ENCODE results near the gene COA7.
"Not testable (repeated sequence)": the region's sequence is repeated elsewhere in the genome, so short reads cannot be mapped to it uniquely, and the experiment has no call there.

Gene COA7

DNA sequence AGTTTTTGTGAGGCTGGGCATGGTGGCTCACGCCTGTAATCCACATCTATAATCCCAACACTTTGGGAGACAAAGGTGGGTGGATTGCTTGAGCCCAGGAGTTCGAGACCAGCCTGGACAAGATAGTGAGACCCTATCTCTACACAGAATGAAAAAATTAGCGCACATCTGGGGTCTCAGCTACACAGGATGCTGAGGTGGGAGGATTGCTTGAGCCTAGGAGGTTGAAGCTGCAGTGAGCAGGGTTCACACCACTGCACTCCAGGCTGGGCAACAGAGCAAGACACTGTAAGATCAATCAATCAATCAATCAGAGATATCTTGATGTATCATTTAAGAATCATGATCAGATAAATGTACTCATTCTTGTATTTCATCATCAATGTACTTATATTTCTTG is 35.2 kb upstream of the COA7 start:
- TF ChIP-seq, protein P1, sequence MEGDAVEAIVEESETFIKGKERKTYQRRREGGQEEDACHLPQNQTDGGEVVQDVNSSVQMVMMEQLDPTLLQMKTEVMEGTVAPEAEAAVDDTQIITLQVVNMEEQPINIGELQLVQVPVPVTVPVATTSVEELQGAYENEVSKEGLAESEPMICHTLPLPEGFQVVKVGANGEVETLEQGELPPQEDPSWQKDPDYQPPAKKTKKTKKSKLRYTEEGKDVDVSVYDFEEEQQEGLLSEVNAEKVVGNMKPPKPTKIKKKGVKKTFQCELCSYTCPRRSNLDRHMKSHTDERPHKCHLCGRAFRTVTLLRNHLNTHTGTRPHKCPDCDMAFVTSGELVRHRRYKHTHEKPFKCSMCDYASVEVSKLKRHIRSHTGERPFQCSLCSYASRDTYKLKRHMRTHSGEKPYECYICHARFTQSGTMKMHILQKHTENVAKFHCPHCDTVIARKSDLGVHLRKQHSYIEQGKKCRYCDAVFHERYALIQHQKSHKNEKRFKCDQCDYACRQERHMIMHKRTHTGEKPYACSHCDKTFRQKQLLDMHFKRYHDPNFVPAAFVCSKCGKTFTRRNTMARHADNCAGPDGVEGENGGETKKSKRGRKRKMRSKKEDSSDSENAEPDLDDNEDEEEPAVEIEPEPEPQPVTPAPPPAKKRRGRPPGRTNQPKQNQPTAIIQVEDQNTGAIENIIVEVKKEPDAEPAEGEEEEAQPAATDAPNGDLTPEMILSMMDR (IDR thresholded peaks at IDR 0.05; ENCODE audit: extremely low read depth, missing control alignments) = no peak
- no peak for DNase-seq (ENCODE audit: low spot score)

DNA sequence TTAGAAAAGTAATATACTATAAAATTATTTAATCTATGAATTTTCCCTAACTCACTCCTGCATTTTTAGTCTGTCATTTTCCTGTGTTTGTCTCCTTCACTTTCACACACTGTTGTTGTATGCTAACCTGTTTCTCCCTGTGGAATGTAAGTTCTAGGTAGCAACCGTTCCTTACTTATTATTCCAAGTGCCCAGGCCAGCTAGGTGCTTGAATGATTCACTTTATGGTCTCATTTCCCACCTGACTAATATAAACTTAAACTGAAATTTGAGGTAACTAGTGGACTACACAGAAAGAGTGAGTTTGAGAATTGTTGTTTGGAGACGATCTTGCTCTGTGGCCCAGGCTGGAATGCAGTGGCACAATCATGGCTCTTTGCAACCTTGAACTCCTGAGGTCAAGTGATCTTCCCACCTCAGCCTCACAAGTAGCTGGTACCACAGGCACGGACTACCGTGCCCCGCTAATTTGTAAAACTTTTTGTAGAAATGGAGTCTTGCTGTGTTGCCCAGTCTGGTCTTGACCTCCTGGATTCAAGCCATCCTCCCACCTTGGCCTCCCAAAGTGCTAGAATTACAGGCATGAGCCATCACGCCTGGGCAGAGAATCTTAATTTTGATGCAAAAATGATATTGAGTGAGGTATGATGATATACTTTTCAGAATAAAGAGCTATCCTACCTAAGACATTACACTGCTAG is 30.0 kb upstream of the COA7 start:
- TF ChIP-seq, protein P1 (IDR thresholded peaks at IDR 0.05; ENCODE audit: extremely low read depth, missing control alignments) = no peak

DNA sequence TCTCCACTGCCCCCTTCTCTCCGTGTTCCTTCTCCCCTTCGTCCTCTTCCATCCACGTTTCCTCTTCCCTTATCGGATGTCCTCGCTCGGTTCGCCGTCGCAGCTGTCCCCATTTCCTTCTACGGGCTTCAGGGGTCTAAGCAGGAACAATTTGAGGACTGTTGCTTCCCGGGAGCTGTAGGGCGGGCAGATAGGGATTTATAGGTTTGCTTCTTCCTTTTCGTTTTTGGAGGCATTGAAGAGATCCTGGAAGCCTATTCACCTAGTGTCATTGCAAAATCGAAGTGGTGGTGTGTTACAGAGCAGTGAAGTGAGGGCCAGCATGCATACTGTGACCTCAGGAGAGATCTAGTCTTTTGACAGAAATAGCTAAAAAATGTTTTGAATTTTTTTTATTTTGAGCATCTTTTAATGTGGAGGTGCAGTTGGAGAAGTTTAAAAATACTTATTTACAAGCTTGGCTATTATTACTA is 29.0 kb upstream of the COA7 start:
- TF ChIP-seq, protein P1 (IDR thresholded peaks at IDR 0.05; ENCODE audit: extremely low read depth, missing control alignments) = no peak
- peak; percentile 32 for DNase-seq (ENCODE audit: low spot score)

More for the DNA sequence above, 30.0 kb upstream of the COA7 start:
- no peak for DNase-seq (ENCODE audit: low spot score)

DNA sequence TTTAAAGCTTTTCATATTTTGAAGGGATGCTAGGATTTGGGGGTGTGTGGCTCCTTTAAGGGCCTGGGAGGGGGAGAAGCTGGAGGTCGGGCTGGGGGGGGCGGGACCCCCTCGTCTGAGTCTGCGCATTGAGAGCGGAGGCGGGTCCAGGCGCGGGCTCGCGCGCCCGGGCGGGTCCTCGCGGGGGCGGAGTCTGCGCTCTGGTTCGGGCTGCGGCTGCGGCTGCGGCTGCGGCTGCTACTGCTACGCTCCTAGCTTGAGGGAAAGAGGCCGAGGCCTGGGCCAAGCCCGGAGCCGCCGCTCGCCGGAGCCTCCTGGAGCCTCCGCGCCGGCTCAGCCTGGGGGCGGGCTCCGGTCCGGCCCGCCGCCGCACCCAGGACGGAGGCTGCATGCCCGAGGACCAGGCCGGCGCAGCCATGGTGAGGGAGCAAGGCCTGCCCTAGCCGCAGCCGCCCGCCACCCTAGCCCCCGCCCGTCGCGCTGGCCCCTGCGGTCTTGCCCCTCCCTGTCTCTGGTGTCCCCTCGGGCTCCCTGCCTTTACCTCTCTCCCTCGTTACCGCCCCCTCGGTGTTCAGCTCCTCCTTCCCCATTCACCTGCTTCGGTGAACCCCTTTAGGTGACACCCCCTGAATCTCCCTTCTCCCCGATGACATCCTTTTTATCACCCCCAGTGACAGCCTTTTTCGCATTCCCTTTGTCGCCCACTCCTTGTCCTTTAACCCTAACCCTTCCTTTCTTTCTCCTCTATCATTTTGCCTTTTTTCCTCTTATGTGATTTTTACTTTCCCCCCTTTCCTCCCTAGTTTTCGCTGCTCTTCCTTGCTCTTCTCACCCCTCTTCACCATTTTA is 28.3 kb upstream of the COA7 start, which contains the start of gene ZYG11B:
ZYG11B (plus strand) TSS at position 189 of the 849 bp plus-strand sequence; CDS start at position 390, 201 bp downstream.
- TF ChIP-seq, protein P1 (IDR thresholded peaks at IDR 0.05; ENCODE audit: extremely low read depth, missing control alignments) = no peak
- peak; percentile 98 for DNase-seq (ENCODE audit: low spot score)

DNA sequence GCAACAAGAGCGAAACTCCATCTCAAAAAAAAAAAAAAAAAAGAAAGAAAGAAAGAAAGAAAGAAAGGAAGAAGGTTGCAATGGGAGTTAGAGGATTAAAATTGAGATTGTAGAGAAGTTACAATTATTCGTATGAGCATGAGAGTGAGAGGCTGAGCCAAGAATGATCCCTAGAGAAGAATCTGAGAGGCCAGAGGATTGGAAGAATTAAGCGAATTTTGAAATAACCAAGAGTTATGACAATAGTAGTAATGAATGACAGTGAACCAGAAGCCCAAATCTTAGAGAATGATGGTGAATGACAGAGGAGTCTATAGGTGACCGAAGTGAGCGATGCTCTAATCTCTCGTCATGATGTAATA is 27.7 kb upstream of the COA7 start:
- DNase-seq (ENCODE audit: low spot score) = no peak
- TF ChIP-seq, protein P1 (IDR thresholded peaks at IDR 0.05; ENCODE audit: extremely low read depth, missing control alignments) = no peak

DNA sequence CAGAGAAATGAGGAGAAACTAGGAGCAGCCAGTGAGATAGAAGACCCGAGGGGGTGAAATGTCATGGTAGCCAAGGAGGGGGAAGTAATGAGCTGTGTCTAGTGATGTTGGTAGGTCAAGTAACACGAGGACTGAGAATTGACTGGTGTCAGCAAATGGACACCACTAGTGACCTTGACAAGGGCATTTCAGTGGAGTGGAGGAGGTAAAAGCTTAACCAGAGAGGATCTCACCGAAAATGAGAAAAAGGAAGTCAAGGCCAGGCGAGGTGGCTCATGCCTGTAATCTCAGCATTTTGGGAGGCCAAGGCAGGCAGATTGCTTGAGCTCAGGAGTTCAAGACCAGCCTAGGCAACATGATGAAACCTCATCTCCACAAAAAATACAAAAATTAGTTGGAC is 25.1 kb upstream of the COA7 start:
- TF ChIP-seq, protein P1 (IDR thresholded peaks at IDR 0.05; ENCODE audit: extremely low read depth, missing control alignments) = no peak
- no peak for DNase-seq (ENCODE audit: low spot score)

DNA sequence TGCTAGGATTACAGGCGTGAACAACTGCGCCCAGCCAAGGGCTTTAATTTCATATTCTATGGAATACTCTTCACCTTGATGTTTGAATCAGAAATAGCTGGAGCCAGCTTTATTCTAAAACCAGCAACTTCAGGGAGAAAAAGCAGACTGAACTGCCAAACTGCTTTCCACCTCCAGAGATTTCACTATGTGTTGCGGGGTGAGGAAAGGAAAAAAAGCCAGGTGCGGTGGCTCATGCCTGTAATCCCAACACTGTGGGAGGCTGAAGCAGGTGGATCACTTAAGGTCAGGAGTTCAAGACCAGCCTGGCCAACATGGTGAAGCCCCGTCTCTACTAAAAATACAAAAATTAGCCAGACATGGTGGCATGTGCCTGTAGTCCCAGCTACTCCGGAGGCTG is 17.1 kb upstream of the COA7 start:
- DNase-seq (ENCODE audit: low spot score) = not testable (repeated sequence)
